ENCODE data around the gene SCYGR7. TPM values are rescaled to one million over a fixed set of nuclear protein-coding genes. Genes with fewer than 3 reads are reported as not detected.

SCYGR7 gene
- total and polyA plus RNA-seq, 2 donors (not counting 1 experiment from before 2014, with no cell fraction given): not detected

DNA sequence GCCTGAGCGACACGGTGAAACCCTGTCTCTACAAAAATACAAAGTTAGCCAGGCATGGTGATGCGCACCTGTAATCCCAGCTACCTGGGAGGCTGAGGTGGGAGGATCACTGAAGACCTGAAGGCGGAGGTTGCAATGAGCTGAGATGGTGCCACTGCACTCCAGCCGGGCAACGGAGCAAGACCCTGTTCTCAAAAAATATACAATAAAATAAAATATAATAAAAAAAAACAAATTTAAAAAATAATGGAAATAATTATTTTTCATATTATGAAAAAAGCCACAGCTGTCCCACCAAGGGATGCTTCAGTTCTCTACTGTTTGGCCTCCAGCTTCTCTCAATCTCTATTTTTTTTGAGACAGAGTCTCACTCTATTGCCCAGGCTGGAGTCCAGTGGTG lies 20.7 kb upstream of the SCYGR7 start:
- Histone ChIP-seq H3K79me2 (ENCODE audit: control insufficient read depth, insufficient read depth, low read length) (no peaks in the 10 kb centered on the region), H3K9ac (ENCODE audit: low read length) (no peak overlapping the region), H3K9me3 (ENCODE audit: control extremely low read depth in 1 of 3, control insufficient read depth in 2 of 3, insufficient read depth in 1 of 3, low read length in 2 of 3) (no peaks in the 10 kb centered on the region), H3K36me3 (replicated peaks in 1 of 2; ENCODE audit: control extremely low read depth in 1 of 2, control insufficient read depth in 1 of 2, extremely low read depth in 1 of 2, insufficient read depth in 2 of 2, low read length in 1 of 2) (no peaks in the 10 kb centered on the region), H4K20me1 (ENCODE audit: control insufficient read depth, insufficient read depth, low read length, poor library complexity, severe bottlenecking) (no peaks in the 10 kb centered on the region), H3K27ac (ENCODE audit: low read length in 2 of 2) (no peak overlapping the region), H3K4me1 (ENCODE audit: control insufficient read depth in 2 of 2, insufficient read depth in 2 of 2, low read length in 2 of 2) (no peaks in the 10 kb centered on the region), H3K4me3 (ENCODE audit: control extremely low read depth in 1 of 5, extremely low read depth in 1 of 5, insufficient read depth in 1 of 5, low read depth in 2 of 5, low read length in 4 of 5) (no peak overlapping the region), H2AFZ (ENCODE audit: insufficient read depth, low read depth, low read length, poor library complexity, severe bottlenecking) (no peak overlapping the region), H3K27me3 (replicated peaks in 1 of 4; ENCODE audit: control extremely low read depth in 1 of 4, control insufficient read depth in 3 of 4, insufficient read depth in 4 of 4, low read length in 3 of 4) (no peaks in the 10 kb centered on the region), H3K4me2 (replicated peaks; ENCODE audit: low read depth, low read length, poor library complexity, severe bottlenecking) (no peak overlapping the region)
- 67% methylated on average over 3 of the region's 6 CpGs for WGBS (ENCODE audit: insufficient coverage)
- ATAC-seq (ENCODE audit: low read depth): no peak
- TF ChIP-seq EZH2 (IDR thresholded peaks at IDR 0.05; ENCODE audit: borderline replicate concordance, insufficient read depth, low read depth, low read length, poor library complexity, severe bottlenecking) (no peak), CTCF (IDR thresholded peaks at IDR 0.05) (no peak)
- Mint-ChIP-seq H3K27me3 (peaks cover 20% of the 10 kb centered on the region), H3K9me3 (ENCODE audit: insufficient read depth) (no peaks in the 10 kb centered on the region), H3K4me3 (no peak overlapping the region), H3K27ac (no peak overlapping the region), H3K4me1 (no peaks in the 10 kb centered on the region)
- intact Hi-C loops (cut with micrococcal nuclease): no loop called here
- ChIA-PET POLR2A (no interaction called here), CTCF (no interaction called here)
- no peak for DNase-seq

GRCh38 chr2:227710986-227711385 lies 17.1 kb upstream of the SCYGR7 start:
- Mint-ChIP-seq H3K4me1 (no peaks in the 10 kb centered on the region), H3K4me3 (no peak overlapping the region), H3K27me3 (peaks cover 11% of the 10 kb centered on the region), H3K27ac (no peak overlapping the region), H3K9me3 (ENCODE audit: insufficient read depth) (no peaks in the 10 kb centered on the region)
- intact Hi-C loops (cut with micrococcal nuclease): no loop called here
- no peak overlapping the region for H2AFZ ChIP-seq (ENCODE audit: insufficient read depth, low read depth, low read length, poor library complexity, severe bottlenecking)
- ATAC-seq (ENCODE audit: low read depth) (no peak), DNase-seq (no peak)
- H3K27me3 ChIP-seq (replicated peaks in 1 of 4; ENCODE audit: control extremely low read depth in 1 of 4, control insufficient read depth in 3 of 4, insufficient read depth in 4 of 4, low read length in 3 of 4): no peaks in the 10 kb centered on the region
- no peaks in the 10 kb centered on the region for H3K79me2 ChIP-seq (ENCODE audit: control insufficient read depth, insufficient read depth, low read length)
- H3K4me1 ChIP-seq (ENCODE audit: control insufficient read depth in 2 of 2, insufficient read depth in 2 of 2, low read length in 2 of 2): no peaks in the 10 kb centered on the region
- H3K4me2 ChIP-seq (replicated peaks; ENCODE audit: low read depth, low read length, poor library complexity, severe bottlenecking): no peak overlapping the region
- H3K36me3 ChIP-seq (replicated peaks in 1 of 2; ENCODE audit: control extremely low read depth in 1 of 2, control insufficient read depth in 1 of 2, extremely low read depth in 1 of 2, insufficient read depth in 2 of 2, low read length in 1 of 2): no peaks in the 10 kb centered on the region
- POLR2A ChIA-PET: no interaction called here
- no peak overlapping the region for H3K4me3 ChIP-seq (ENCODE audit: control extremely low read depth in 1 of 5, extremely low read depth in 1 of 5, insufficient read depth in 1 of 5, low read depth in 2 of 5, low read length in 4 of 5)
- WGBS (ENCODE audit: insufficient coverage): 94% methylated on average over 5 of the region's 7 CpGs
- TF ChIP-seq CTCF (IDR thresholded peaks at IDR 0.05) (no peak), EZH2 (IDR thresholded peaks at IDR 0.05; ENCODE audit: borderline replicate concordance, insufficient read depth, low read depth, low read length, poor library complexity, severe bottlenecking) (no peak)
- H3K27ac ChIP-seq (ENCODE audit: low read length in 2 of 2): no peak overlapping the region
- CTCF ChIA-PET: no interaction called here
- H3K9me3 ChIP-seq (ENCODE audit: control extremely low read depth in 1 of 3, control insufficient read depth in 2 of 3, insufficient read depth in 1 of 3, low read length in 2 of 3): no peaks in the 10 kb centered on the region
- H3K9ac ChIP-seq (ENCODE audit: low read length): no peak overlapping the region
- H4K20me1 ChIP-seq (ENCODE audit: control insufficient read depth, insufficient read depth, low read length, poor library complexity, severe bottlenecking): no peaks in the 10 kb centered on the region

Data from B cell (primary cell).